ENCODE data around the gene SERPINB8.
"Not testable (repeated sequence)": the region's sequence is repeated elsewhere in the genome, so short reads cannot be mapped to it uniquely, and the experiment has no call there.

DNA sequence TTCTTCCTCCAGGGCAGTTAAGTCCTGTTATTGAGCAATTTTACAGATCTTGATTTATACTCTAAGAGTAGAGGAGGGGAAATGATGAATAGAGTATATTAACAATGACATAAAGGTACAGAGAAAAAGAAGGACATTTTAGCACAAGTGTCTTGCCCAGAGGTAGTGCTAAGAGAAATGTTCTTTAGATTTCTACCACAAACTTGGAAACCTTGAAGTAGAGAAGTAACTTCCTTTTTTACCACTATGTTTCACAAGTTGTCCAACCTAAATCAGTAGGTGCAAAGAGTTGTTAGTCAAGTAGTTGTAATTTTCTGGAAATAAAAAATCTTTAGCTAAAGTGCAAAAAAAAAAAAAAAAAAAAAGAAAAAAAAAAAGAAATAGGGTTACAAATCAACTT is 40.5 kb upstream of the SERPINB8 start:
- not testable (repeated sequence) for TF ChIP-seq POLR2A, POLR2AphosphoS5 (IDR thresholded peaks at IDR 0.05; ENCODE audit: low read depth, low read length)
